COLO668 (cell line): ENCODE data around the gene MYO18B.

Source experiments
- DNase-seq: peaks from one replicate; lab custom pipeline; 2025; ENCODE audit not compliant: unreplicated experiment; lab: John Stamatoyannopoulos, UW

The MYO18B gene

DNA sequence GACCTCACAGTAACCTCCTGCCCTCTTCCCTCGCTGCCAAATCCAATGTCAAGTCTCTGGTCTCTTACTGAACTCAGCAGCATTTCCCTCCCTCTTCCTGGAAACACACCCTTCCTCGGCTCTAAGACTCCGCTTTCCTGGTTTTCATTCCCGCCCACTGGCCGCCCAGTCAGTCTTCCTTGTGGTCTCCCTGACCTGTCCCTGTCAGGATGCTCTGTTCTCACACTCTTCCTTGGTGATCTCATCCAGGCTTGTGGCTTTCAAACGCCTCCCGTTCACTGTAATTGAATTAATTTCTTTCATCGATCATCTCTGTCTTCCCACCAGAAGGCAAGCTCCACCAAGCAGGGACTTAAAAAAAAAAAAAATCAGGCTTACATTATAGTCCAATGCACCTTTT is 33.5 kb downstream of the MYO18B start:
- no peak for DNase-seq

DNA sequence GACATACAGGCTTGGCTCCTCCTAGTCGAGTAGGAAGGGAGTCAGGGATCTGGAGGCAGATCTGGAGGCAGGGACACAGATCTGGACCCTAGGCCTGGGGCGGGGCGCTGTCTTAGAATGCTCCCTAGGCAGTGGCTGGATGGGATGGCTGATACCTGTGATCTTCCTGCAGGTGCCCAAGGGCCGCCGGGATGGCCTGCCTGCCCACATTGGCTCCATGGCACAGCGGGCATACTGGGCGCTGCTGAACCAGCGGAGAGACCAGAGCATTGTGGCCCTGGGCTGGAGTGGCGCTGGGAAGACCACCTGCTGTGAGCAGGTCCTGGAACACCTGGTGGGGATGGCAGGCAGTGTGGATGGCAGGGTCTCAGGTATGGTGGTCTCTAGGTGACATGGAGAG is 35.4 kb downstream of the MYO18B start:
- no peak for DNase-seq

DNA sequence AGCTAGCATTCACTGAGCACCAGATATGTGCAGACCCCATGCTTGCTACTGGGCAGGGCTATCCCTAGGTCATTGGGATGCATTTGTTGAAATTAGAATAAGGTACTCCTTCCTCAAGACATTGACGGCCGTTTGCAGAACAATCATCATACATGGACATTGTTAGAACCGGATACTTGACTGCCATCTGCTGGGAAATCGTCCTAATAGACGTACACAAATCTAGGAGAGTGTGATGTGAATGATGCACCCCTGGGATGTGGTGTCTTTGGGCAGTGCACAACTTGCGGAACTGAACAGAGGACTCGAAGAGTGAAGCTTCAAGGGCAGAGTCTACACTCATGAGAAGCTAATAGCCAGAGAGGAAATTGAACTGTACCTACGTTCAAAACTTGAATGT is 35.9 kb downstream of the MYO18B start:
- peak; percentile 39 for DNase-seq

DNA sequence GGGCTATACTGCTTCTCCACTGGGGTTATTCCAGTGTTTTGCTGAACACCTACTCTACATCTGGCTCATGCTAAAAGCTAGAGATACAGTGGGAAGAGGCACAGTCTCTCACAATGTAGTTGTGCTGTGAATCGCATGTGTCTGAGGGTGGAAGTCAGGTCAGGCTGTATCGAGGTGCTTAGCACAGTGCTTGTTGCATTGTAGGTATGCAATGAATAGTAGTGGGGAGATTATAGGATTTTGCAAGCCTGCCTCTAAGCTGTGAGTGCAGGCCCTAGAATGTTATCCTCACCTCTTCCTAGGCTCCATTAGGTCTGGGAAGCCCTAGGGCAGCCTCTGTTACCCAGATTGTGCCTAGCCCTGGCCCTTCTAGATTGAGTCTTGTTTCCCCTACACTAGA is 37.4 kb downstream of the MYO18B start:
- no peak for DNase-seq

DNA sequence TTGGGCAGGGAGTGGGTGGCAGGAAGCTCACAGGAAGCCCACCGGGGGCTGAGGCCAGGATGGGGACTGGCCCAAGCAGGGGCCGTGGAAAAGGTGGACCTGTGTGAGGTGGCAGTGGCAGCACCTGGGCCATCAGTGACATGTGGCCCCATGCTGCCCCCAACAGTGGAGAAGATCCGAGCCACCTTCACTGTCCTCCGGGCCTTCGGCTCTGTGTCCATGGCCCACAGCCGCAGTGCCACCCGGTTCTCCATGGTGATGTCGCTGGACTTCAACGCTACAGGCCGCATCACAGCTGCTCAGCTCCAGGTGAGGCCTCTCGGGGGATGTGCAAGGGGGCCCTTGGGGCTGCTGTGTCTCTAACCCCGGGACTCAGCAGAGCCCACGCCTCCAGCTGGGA is 37.9 kb downstream of the MYO18B start:
- DNase-seq = no peak

DNA sequence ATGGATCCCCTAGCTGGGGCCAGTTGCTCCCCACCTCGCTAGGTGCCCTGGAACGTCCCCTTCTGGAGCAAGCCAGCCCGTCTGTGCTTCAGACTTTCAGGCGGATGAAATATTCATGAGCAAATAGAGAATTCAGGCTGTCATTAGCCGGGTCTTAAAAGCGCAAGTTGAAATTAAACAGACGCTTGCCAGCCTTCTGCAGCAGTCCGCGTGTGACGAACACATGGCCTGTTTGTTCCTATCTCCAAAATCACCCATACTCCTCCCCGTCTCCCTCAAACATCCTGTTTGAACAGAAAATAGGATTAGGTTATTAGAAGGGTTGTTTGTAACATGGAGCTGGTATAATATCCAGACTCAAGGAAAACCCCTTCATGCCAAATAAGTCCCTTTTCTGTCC is 38.7 kb downstream of the MYO18B start:
- no peak for DNase-seq

DNA sequence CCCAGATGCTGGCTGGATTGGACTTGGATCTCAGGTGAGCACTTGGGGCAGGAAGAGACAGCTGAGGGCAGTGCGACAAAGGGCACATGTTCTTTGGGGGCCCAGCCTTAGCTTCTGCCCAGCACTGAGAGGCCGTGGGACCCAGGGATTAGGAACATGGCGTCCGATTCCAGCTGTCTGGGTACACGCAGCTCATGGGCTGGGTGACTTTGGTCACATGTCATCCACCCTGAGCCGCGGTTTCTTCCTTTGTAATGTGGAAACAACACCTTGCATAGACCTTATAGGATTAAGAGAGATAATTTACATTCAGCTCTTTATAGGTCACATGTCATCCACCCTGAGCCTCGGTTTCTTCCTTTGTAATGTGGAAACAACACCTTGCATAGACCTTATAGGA is 39.8 kb downstream of the MYO18B start:
- no peak for DNase-seq

DNA sequence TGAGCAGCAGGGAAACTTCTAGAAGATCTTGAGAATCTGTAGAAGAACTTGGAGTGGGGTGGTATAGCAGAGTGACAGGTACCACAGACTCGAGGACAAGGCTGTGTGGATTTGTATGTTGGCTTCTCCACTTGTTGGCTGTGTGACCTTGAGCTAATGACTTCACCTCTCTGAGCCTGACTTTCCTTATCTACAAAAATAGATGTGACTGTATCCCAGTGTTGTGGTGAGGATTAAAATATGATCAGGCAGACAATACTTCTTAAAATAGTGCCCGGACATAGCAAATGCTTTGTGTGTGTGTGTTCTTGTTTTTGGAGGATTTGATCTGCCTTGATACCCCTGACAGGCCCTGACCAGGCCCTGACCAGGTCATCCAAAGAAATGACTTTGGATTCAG is 40.8 kb downstream of the MYO18B start:
- no peak for DNase-seq

DNA sequence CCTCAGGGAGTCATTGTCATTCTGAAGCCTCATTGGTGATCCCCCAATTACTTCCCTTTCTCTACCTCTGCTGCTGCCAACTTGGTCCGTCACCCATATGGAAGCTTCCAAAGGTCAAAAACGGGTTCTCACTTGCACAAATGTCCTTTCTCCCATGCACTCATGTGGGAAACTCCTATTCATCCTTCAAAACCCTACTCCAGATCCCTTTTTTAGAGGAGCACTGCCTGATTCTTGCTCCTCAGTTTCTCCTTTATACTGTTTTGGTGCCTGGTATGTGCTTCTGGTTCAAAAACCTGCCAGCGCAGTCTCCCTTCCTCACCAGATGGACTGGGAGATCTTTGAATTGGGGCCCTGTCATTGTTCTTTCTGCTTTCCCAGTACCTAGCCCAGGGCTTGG is 41.9 kb downstream of the MYO18B start:
- no peak for DNase-seq

DNA sequence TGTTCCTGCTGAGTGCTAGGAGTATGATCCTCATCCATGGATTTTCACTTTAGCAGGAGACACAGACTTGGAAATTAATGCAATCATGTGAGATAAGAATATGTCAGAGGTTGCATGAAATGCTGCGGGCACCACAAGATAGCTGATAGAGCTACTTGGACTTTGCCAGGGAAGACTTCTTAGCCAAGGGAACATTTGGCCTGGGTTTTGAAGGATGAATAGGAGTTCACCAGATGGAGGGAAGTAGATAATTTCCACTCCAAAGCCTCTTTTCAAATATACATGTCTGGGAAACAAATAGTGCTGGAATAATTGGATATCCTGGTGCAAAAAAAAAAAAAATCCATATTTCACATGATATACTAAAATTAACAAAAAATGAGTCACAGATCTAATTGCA is 44.2 kb downstream of the MYO18B start:
- no peak for DNase-seq

DNA sequence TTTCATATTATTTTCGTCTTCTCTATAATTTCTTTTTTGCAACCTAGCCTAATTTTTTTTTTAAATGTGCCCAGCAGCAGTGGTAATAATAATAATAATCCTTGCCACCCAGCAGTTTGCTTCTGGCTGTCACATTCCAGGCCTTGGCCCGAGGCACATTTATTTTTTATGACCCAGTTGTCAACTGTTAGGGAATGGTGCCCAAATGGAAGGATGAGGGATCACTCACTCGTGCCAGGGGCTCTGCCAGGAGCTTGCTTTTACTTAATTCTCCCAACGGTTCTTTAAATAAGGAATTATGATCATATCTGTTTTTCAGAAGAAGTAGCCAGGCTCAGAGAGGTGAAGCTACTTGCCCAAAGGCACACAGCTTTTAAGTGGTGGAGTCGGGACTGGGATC is 49.6 kb downstream of the MYO18B start:
- no peak for DNase-seq

DNA sequence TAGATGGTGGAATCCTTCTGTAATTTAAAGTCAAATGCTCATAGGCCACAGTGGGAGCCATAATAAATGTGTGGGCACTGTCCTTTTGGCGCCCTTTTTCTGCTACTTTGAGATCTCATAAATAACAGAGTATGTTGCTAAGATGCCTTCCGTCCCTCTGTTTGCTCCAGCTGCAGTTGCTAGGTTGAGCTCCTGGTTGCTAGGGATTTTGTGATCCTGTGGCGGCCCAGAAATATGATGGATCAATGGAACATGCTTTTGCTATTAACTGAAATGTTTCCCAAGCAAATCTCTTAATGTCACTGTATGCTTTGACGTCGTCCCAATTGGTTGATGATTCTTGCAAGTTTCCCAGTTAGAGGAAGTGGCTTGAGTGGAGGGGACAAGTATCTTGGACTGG is 53.5 kb downstream of the MYO18B start:
- no peak for DNase-seq

DNA sequence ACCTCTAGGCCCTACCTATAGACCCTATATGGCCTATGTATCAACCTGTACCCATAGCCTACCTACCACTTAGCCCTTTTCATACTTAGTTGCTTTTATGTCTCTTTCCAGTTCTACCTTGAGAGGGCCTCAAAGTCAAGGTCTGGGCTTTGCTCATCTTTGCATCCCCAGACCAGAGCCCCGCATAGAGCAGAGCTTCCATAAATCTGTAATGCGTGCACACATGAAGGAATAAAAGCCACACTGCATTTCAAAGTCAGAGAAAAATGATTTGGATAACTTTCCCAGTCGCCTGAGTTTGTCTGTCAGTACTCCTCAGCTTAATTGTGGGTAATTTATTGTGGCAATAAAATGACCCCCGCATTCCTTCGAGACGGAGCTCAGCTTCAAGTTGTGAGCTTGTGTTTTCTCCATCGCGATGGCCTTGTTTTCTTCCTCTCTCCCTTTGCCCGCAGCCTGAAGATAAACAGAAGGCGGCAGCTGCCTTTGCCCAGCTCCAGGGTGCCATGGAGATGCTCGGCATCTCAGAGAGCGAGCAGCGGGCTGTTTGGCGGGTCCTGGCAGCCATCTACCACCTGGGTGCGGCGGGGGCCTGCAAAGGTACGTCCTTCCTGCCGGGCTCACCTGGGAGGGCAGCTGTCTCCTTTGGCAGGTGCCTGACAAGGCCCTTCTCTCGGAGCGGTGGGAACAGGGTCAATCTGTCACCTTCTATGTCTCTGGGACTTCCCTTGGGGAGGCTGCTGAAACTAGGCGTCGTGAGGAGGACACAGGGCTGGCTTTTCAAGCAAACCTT is 55.7 kb downstream of the MYO18B start:
- peak; percentile 79 for DNase-seq

DNA sequence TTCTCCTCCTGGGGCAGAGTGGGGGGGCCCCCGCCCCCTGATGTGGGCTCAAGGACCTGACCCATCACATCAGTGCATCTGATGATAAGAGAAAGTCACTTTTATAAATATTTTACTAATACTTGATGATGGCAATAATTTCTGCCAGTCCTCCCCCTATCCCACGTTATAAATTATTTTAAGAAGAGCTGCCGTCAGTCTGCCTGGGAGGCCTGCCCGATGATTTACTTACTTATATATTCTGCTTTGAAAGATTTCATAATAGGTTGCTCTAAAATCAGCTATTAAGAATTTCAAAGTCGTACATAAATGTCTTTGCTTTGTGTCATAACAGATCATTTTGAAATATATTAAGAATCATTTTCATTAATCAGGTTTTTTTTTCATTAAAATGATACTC is 58.8 kb downstream of the MYO18B start:
- DNase-seq = no peak

DNA sequence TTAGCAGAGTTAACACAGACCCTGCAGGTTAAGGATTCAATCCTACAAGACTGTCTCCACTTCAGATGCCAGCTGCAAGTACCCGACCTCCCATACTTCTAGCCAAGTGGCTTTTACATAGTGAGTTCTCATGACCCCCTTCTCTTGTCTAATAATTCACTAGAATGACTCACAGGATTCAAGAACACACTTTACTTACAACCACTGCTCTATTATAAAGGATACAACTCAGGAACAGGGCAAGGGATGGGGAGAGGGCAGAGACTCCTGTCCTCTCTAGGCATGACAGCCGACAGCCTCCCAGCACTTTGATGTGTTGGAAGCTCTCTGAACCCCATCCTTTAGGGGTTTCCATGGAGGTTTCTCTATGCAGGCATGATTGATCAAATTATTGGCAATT is 60.0 kb downstream of the MYO18B start:
- no peak for DNase-seq

DNA sequence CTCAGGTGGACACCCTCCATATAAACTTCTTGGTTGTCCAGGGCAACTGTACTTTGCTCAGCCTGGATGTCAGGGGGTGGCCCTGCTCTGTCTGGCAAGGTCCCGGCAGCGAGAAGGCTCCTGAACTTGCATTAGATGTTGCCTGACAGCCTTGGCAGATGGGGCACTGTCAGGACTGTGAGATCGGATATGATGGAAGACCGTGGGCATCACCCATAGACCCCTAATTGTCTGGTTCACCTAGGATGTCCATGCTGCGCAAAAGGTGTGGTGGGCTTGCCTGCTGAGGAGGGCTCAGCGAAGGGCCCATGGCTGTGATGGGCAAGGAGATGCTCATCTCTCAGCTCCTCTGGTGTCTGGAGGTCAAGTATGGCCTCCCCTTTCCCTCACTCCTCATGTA is 62.7 kb downstream of the MYO18B start:
- DNase-seq = no peak

DNA sequence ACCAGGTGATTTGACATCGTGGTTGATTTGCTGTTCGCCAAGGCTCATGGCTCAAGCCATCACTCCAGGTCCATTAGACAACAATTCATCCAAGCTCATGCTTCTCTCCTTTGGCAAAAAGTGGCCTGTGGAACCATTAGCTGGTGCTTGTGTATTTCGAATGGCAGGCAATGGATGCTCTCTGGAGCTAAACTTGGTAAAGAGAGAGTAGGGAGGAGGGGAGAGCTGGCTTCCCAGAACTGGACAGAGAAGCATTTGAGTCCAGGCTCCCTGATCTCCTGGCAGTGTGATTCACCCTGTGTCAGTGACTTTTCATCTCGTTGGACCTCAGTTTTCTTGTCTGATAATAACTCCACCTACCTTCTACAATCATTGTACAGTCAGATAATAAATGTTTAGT is 64.6 kb downstream of the MYO18B start:
- DNase-seq = no peak

DNA sequence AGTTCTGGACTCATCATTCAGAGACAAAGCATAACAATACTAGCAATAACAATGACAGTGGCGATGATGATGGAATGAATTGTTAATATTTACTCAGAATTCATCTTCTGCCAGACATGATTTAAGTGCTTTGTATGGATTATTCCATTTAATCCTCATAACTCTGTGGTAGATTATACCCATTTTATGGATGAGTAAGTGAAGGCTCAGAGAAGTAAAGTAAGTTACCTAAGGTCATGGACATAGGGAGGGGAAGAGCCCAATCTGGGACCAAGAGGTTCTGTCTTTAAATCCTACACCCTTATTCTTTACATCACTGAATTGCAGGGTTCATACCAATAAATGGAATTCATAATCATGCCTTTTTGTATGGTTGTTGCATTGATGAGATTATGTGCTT is 72.7 kb downstream of the MYO18B start:
- DNase-seq = no peak

DNA sequence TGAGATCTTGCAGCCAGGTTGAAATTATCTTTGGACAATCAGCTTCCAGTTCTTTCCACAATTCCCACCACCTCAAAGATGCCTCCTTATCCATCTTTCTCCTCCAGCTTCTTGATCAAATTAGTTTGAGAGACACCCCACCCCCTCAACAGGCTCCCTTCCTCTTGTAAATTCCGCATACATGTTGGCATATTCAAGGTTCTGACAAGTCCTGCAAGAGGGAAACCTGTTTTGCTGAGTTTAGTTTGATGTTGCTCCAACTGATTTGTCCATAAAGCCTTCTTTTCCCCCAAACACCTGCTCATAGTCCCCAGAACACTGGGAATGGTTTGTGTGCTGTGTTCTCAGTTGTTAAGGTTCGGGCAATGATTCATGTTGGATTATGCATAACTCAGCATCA is 73.6 kb downstream of the MYO18B start:
- DNase-seq = no peak

DNA sequence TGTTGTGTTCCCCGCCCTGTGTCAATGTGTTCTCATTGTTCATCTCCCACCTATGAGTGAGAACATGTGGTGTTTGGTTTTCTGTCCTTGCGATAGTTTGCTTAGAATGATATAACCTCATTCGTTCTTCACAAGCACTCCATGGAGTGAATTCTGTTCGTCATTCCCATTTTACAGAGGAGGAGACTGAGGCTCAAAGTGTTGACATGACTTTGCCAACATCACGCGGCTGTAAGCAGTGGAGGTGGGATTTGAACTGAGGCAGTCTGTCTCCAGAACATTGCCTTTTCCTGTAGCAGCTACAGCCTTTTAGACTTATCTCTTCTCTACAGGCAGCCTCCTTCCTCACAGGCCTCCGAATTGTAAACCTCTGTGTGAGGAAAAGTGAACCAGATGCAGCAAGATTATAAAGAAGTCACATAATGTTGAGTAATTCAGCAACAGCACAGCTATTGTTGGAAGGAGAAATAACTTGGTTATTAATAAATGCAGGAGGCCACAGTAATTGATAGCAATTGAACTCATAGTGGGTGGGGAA is 74.6 kb downstream of the MYO18B start:
- no peak for DNase-seq

DNA sequence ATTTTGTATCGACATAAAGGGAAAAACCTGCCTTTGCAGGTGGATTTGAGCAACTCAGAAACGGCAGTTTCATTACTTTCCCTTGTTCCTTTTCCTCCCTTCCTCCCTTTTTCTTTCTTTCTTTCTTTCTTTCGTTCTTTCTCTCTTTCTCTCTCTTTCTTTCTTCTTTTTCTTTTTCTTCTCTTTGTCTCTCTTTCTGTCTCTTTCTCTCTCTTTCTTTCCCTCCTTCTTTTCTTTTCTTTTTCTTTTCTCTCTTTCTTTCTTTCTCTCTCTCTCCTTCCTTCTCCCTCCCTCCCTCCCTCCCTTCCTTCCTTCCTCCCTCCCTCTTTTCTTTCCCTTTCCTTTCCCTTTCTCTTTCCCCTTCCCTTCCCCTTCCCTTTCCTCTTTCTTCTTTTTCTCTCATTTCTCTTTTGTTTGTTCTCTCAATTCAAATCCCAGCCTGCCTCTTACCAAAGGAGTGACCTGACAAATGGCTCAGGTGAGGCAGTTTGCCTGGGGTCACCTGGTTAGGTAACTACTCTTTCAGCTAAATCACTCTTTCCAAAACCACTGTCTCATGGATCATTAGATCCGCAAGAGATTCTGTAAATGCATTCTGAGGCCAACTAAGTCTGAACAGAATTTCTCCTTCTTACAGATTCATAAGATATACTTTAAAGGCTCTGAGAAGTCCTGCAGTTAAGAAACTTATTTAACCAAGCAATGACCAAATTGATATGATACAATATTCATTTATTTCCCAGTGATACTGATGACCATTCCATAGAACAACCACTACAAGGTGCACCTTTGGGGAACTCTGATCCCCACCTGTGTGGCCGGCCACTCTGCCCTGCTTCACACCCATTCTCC is 75.3 kb downstream of the MYO18B start:
- DNase-seq = no peak

DNA sequence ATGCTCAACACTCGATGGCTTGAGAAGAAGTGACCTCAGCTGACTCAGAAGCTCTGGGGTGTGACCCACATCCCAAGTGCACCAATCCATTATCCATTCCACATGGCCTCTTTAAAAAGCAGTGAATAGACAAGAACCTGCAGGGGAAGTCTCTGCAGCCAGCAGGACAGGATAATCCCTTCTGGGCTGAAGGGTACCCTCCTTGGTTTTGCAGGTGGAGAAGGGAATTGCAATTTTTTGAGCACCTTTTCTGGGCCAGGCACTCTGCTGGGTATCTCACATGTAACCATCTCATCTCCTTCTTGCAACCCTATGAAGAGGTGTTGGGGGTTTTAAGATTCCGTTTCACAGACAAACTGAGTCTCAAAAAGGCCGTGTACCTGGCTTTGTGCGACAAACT is 76.6 kb downstream of the MYO18B start:
- DNase-seq = no peak
